Esophagus muscularis mucosa (tissue), 3 donors: ENCODE results near the gene FRMD4A.
"Not testable (repeated sequence)": the region's sequence is repeated elsewhere in the genome, so short reads cannot be mapped to it uniquely, and the experiment has no call there.

Source experiments
- CTCF ChIP-seq, 3 experiments: fragments of 200-600 bp in 2 of 3; fragments of 450-650 bp in 1 of 3; sonication (generic) in 2 of 3; IDR thresholded peaks; one replicate each; pipeline ENCODE4 v1.5.1; 2017 to 2019; ENCODE audit warnings: antibody characterized with exemption in 3 of 3, mild to moderate bottlenecking in 2 of 3, moderate library complexity in 1 of 3
- POLR2AphosphoS5 ChIP-seq, 2 donors: sonication (generic); formaldehyde crosslinking; IDR thresholded peaks; one replicate each; pipeline ENCODE4 v1.6.1; 2017; ENCODE audit warnings: antibody characterized with exemption in 2 of 2

- not testable (repeated sequence) for TF ChIP-seq POLR2AphosphoS5, CTCF (IDR thresholded peaks at IDR 0.05)
Observed at GRCh38 chr10:14199098-14199497, 131.6 kb downstream of the FRMD4A start.
